HEK293T (cell line): ENCODE results near the gene ANKS1A.

Experiments used
- ARNT ChIP-seq: fragments of 450-650 bp; IDR thresholded peaks from 2 replicates; pipeline ENCODE4 v1.6.1; 2017; ENCODE audit warnings: mild to moderate bottlenecking
- CTBP1 ChIP-seq: fragments of 450-650 bp; IDR thresholded peaks from 2 replicates; pipeline ENCODE4 v1.6.1; 2016; ENCODE audit warnings: borderline replicate concordance
- NFRKB ChIP-seq: fragments of 450-650 bp; IDR thresholded peaks from 2 replicates; pipeline ENCODE4 v1.6.1; 2016; ENCODE audit warnings: mild to moderate bottlenecking, moderate library complexity
- SP1 ChIP-seq: fragments of 450-650 bp; IDR thresholded peaks from 2 replicates; pipeline ENCODE4 v1.6.1; 2017
- TARDBP ChIP-seq: fragments of 450-650 bp; IDR thresholded peaks from 2 replicates; pipeline ENCODE4 v1.6.1; 2016
- ZNF384 ChIP-seq: fragments of 450-650 bp; IDR thresholded peaks from 2 replicates; pipeline ENCODE4 v1.6.1; 2016
- TF ChIP-seq, protein P1 (sequence below): fragments of 450-650 bp; IDR thresholded peaks from 2 replicates; pipeline ENCODE4 v1.6.1; 2016

DNA sequence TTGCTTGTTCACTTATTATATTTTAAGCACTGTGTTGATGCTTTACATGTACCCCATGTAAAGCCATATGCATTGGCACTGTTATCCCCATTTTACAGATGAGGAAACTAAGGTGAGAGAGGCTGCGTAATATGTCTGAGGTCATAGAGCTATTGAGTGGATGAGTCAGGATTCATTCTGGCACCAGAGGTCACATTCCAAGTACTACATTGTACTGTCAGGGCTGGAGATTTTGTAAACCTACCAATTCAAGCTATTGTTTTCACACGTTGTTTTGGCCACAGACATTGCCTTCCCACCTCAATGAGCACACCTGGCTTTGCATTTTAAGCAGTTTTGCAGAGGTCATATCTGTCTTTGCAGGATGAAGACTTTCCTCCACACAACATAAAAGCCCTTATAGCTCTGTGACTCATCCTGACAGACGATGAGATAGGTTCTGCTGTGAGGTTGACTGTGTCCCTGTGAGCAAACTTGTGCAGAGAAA, 33.2 kb downstream of the ANKS1A start:
- TF ChIP-seq SP1: no peak
- TF ChIP-seq TARDBP: no peak
- no peak for TF ChIP-seq NFRKB
- TF ChIP-seq, protein P1, sequence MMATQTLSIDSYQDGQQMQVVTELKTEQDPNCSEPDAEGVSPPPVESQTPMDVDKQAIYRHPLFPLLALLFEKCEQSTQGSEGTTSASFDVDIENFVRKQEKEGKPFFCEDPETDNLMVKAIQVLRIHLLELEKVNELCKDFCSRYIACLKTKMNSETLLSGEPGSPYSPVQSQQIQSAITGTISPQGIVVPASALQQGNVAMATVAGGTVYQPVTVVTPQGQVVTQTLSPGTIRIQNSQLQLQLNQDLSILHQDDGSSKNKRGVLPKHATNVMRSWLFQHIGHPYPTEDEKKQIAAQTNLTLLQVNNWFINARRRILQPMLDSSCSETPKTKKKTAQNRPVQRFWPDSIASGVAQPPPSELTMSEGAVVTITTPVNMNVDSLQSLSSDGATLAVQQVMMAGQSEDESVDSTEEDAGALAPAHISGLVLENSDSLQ: no peak
- no peak for TF ChIP-seq CTBP1
- no peak for TF ChIP-seq ZNF384
- no peak for TF ChIP-seq ARNT
